HepG2 (cell line): ENCODE results near the gene CCDC30. TPM values are rescaled to one million over a fixed set of nuclear protein-coding genes. Genes with fewer than 3 reads are reported as not detected.
A peak's percentile ranks its signal among the peaks of the same experiment; 100 is the strongest.

Source experiments
- BRF2 ChIP-seq: sonication (generic); formaldehyde crosslinking; IDR thresholded peaks from 2 replicates; pipeline ENCODE4 v1.8.1; 2022; ENCODE audit warnings: mild to moderate bottlenecking, missing genetic modification reagents
- CC2D1A ChIP-seq: sonication (generic); formaldehyde crosslinking; IDR thresholded peaks from 2 replicates; pipeline ENCODE4 v1.8.1; 2023; ENCODE audit warnings: mild to moderate bottlenecking, missing genetic modification reagents
- GPBP1L1 ChIP-seq: sonication (generic); formaldehyde crosslinking; IDR thresholded peaks from 2 replicates; pipeline ENCODE4 v1.5.0; 2020; ENCODE audit warnings: mild to moderate bottlenecking, missing genetic modification reagents
- KDM1A ChIP-seq: IDR thresholded peaks from 2 replicates; pipeline ENCODE4 v1.6.1; 2016; ENCODE audit warnings: missing compliant biosample characterization
- KDM3A ChIP-seq: IDR thresholded peaks from 2 replicates; pipeline ENCODE4 v1.6.1; 2018; ENCODE audit warnings: low read depth, missing compliant biosample characterization
- MLX ChIP-seq: IDR thresholded peaks from 2 replicates; pipeline ENCODE4 v1.6.1; 2016
- NAIF1 ChIP-seq: sonication (generic); formaldehyde crosslinking; IDR thresholded peaks from 2 replicates; pipeline ENCODE4 v1.5.0; 2020; ENCODE audit warnings: mild to moderate bottlenecking, missing genetic modification reagents, borderline replicate concordance
- NFKB2 ChIP-seq: sonication (generic); formaldehyde crosslinking; IDR thresholded peaks from 2 replicates; pipeline ENCODE4 v1.4.0; 2020; ENCODE audit warnings: missing genetic modification reagents, borderline replicate concordance
- PHB2 ChIP-seq: fragments of 450-650 bp; IDR thresholded peaks from 2 replicates; pipeline ENCODE4 v1.6.1; 2018; ENCODE audit not compliant: partially characterized antibody
- RELA ChIP-seq: sonication (generic); formaldehyde crosslinking; IDR thresholded peaks from 2 replicates; pipeline ENCODE4 v1.4.0; 2020; ENCODE audit warnings: missing genetic modification reagents
- RFX5 ChIP-seq: IDR thresholded peaks from 2 replicates; pipeline ENCODE4 v1.6.1; 2011; ENCODE audit warnings: low read depth, low read length, improper control_type of control experiment
- SMC3 ChIP-seq: IDR thresholded peaks from 2 replicates; pipeline ENCODE4 v1.6.1; 2011; ENCODE audit warnings: low read length, improper control_type of control experiment
- SRSF9 ChIP-seq: fragments of 200-400 bp; formaldehyde crosslinking; IDR thresholded peaks from 2 replicates; pipeline ENCODE4 v1.6.1; 2018; ENCODE audit warnings: borderline replicate concordance, mild to moderate bottlenecking, low read depth, low read length; ENCODE audit not compliant: insufficient read depth, poor library complexity, severe bottlenecking
- SYNCRIP ChIP-seq: fragments of 200-400 bp; formaldehyde crosslinking; IDR thresholded peaks from 2 replicates; pipeline ENCODE4 v1.6.1; 2018; ENCODE audit warnings: mild to moderate bottlenecking, low read depth, low read length; ENCODE audit not compliant: insufficient read depth
- TARDBP ChIP-seq: sonication (generic); formaldehyde crosslinking; IDR thresholded peaks from 2 replicates; pipeline ENCODE4 v1.8.0; 2022; ENCODE audit warnings: mild to moderate bottlenecking, missing genetic modification reagents
- XBP1 ChIP-seq: sonication (generic); formaldehyde crosslinking; IDR thresholded peaks from 2 replicates; pipeline ENCODE4 v1.5.0; 2020; ENCODE audit warnings: missing genetic modification reagents
- ZMAT5 ChIP-seq: sonication (generic); formaldehyde crosslinking; IDR thresholded peaks from 2 replicates; pipeline ENCODE4 v1.5.0; 2020; ENCODE audit warnings: mild to moderate bottlenecking, low read depth, missing genetic modification reagents, borderline replicate concordance
- ZMYM2 ChIP-seq: sonication (generic); formaldehyde crosslinking; IDR thresholded peaks from 2 replicates; pipeline ENCODE4 v1.8.0; 2022; ENCODE audit warnings: mild to moderate bottlenecking, missing genetic modification reagents
- ZNF263 ChIP-seq: sonication (generic); formaldehyde crosslinking; IDR thresholded peaks from 2 replicates; pipeline ENCODE4 v1.4.0; 2020; ENCODE audit warnings: missing genetic modification reagents
- ZNF704 ChIP-seq: sonication (generic); formaldehyde crosslinking; IDR thresholded peaks from 2 replicates; pipeline ENCODE4 v1.8.1; 2023; ENCODE audit warnings: mild to moderate bottlenecking, inconsistent platforms, moderate library complexity, missing genetic modification reagents, borderline replicate concordance
- ZNF710 ChIP-seq: sonication (generic); formaldehyde crosslinking; IDR thresholded peaks from 2 replicates; pipeline ENCODE4 v1.5.0; 2020; ENCODE audit warnings: mild to moderate bottlenecking, missing genetic modification reagents, borderline replicate concordance
- ZNF775 ChIP-seq: sonication (generic); formaldehyde crosslinking; IDR thresholded peaks from 2 replicates; pipeline ENCODE4 v1.4.0; 2020; ENCODE audit warnings: missing genetic modification reagents, mild to moderate bottlenecking, moderate library complexity, borderline replicate concordance
- ZNF776 ChIP-seq: sonication (generic); formaldehyde crosslinking; IDR thresholded peaks from 2 replicates; pipeline ENCODE4 v1.4.0; 2020; ENCODE audit warnings: mild to moderate bottlenecking, missing genetic modification reagents
- polyA plus RNA-seq, 8 experiments: library from polyadenylated mRNA; depleted of rRNA in 3 of 8; stranded (reverse) in 7 of 8; unstranded in 1 of 8; fragments of >200 nt; fragmentation: Illumina TruSeq in 4 of 8; extraction: Trizol in 4 of 8; gene quantifications; 2 replicates each; pipeline versions ENCODE4 v1.2.1 to v1.2.3, GENCODE V29; 2011 to 2016; ENCODE audit warnings: low read depth in 4 of 8, missing spikeins in 1 of 8, mixed read lengths in 1 of 8; ENCODE audit not compliant: insufficient read depth in 1 of 8
- total RNA-seq, 5 experiments: library from RNA; depleted of rRNA; stranded (reverse); fragments of >200 nt; fragmentation: Illumina TruSeq; extraction: Trizol; gene quantifications; 2 replicates each; pipeline ENCODE4 v1.2.3, GENCODE V29; 2016; ENCODE audit warnings: low read depth in 1 of 5

The CCDC30 gene
- total and polyA plus RNA-seq, 2 of the 13 experiments (the other 11 are each of a cell fraction or from before 2014, with no cell fraction given), result 0.25 to 0.77 TPM

- no peak for TF ChIP-seq SYNCRIP
- no peak for TF ChIP-seq KDM3A (CRISPR knock-in tag)
- no peak for TF ChIP-seq RELA (CRISPR knock-in tag)
- TF ChIP-seq ZNF775 (CRISPR knock-in tag), result no peak
- TF ChIP-seq TARDBP (CRISPR knock-in tag), result no peak; the same call in 1 of the 2 replicates
- no peak for TF ChIP-seq CC2D1A
- no peak for TF ChIP-seq KDM1A
- no peak for TF ChIP-seq SRSF9
- no peak; the same call in 1 of the 2 replicates for TF ChIP-seq MLX (CRISPR knock-in tag)
- no peak for TF ChIP-seq ZMAT5 (CRISPR knock-in tag)
- no peak for TF ChIP-seq RFX5
- TF ChIP-seq ZNF704 (CRISPR knock-in tag), result no peak
- TF ChIP-seq XBP1, result no peak
- TF ChIP-seq SMC3, result no peak
- no peak for TF ChIP-seq ZNF710
- TF ChIP-seq ZNF263, result no peak
- TF ChIP-seq GPBP1L1 (CRISPR knock-in tag), result no peak
- no peak for TF ChIP-seq PHB2
- peak; percentile 48; the same call in 1 of the 2 replicates for TF ChIP-seq NFKB2
- TF ChIP-seq ZNF776 (CRISPR knock-in tag), result no peak; the same call in 1 of the 2 replicates
- TF ChIP-seq NAIF1 (CRISPR knock-in tag), result peak; percentile 93
- no peak for TF ChIP-seq ZMYM2 (CRISPR knock-in tag)
- no peak for TF ChIP-seq BRF2
Observed at GRCh38 chr1:42456010-42456753, 6.9 kb upstream of the CCDC30 start, which contains the start of the genes PPCS and ZMYND12 (continued).
